Activated CD4-positive, alpha-beta T cell treated with anti-CD3 and anti-CD28 coated beads, Interleukin-2, Interleukin-4, amounts not matched to agents 100 ng/mL and 50 ng/mL, durations not matched to agents 16 hours and 8 hours (primary cell): Measurements from ENCODE around the gene TMPRSS9.
"Not testable (repeated sequence)": the region's sequence is repeated elsewhere in the genome, so short reads cannot be mapped to it uniquely, and the experiment has no call there.

Experiments used
- DNase-seq: peaks from one replicate; pipeline ENCODE4 v3.0.0-alpha.2; 2020; ENCODE audit warnings: low spot score

Gene TMPRSS9

DNA sequence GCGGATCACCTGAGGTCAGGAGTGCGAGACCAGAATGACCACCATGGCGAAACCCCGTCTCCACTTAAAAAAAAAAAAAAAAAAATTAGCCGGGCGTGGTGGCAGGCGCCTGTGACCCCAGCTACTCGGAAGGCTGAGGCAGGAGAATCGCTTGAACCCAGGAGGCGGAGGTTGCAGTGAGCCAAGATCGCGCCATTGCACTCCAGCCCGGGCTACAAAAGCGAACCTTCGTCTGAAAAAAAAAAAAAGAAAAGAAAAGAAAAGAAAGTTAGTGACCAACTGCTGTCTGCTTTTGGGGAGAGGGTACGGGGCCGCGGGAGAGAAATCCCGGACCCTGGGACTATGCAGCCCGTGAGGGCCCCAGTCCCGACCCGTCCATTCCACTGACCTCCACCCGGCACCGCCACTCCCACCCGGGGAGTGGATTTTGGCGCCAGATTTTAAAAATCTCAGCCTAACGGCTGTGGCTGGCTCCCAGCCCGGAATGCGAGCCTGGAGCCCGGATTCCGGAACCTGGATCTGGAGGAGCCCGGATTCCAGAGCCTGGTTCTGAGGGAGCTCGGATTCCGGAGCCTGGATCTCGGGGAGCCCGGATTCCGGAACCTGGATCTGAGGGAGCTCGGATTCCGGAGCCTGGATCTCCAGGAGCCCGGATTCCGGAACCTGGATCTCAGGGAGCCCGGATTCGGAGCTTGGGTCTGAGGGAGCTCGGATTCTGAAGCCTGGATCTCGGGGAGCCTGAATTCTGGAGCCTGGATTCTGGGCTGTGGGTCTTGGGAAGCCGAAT lies 102.8 kb downstream of the TMPRSS9 start:
- no peak for DNase-seq

- DNase-seq, result not testable (repeated sequence)
Observed at GRCh38 chr19:2463694-2464093, 103.6 kb downstream of the TMPRSS9 start.

- no peak for DNase-seq
Observed at GRCh38 chr19:2464389-2464788, 104.3 kb downstream of the TMPRSS9 start.

- no peak for DNase-seq
Observed at GRCh38 chr19:2468596-2468995, 108.5 kb downstream of the TMPRSS9 start.

GRCh38 chr19:2469102-2469914 lies 109.2 kb downstream of the TMPRSS9 start:
- DNase-seq, result peak; percentile 75

DNA sequence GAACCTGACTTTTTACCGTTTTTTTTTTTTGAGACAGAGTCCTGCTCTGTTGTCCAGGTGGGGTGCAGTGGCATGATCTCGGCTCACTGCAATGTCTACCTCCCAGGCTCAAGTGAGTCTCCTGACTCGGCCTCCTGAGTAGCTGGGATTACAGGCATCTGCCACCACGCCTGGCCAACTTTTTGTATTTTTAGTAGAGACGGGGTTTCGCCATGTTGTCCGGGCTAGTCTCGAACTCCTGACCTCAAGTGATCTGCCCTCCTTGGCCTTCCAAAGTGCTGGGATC lies 109.8 kb downstream of the TMPRSS9 start:
- not testable (repeated sequence) for DNase-seq

DNA sequence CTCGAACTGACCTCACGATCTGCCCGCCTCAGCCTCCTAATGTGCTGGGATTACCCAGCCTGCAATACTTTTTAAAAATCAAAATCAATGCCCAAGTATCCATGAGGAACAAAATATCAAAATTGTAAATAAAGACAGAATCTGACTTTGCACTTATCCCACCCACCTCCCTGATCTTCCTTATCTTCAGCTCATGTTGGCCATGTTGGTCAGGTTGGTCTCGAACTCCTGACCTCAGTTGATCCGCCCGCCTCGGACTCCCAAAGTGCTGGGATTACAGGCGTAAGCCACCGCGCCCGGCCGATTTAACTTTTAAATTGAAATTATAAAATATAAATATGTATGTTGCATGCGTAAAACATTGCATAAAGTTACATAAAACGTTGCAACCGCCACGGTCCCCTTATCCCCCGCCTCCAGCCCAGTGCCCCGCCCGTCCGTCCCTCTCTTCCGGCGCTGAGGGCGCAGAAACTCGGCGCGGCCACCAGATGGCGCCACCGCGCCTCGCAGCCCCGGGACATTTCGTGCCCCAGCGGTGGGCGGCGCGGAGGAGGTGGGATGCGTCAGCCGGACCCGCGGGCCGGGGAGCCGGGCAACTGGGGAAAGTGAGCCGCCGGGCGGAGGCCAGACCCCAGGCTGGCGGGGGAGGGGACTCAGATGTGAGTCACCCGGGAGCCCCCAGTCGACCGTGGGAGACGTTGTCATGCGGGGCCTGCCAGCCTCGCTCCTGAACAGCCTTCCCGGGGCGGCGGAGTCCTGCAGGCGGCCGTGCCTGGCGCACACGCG lies 114.4 kb downstream of the TMPRSS9 start:
- peak; percentile 84 for DNase-seq

DNA sequence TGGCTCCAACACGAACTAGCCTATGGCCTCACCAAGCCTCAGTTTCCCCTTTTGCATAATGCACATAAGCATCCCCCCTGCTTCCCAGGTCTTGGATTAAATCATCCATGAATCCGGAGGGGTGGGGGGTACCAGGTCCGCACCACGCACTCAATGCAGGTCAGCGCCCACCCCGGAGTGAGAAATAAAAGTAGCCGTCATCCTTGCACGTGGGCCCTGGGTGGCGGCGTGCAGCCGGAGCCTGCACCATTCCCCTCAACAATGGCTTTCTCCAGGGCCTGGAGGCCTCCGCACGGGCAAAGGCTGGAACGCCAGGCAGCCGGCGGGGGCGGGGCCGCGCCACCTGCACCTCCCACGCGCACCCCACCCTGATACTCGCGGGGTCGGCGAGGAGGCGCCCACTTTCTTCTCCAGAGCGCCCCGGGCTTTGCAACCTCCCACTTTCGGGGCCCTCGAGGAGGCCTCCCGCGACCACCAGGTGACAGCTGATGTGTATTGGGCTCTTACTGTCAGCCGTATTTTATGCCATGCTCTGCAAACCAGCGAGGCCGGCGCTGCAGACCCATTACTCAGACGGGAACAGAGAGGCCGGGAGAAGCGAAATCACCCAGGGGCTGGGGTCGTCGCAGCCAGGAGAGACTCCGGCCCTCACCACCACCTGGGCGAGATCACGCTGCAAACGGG lies 115.1 kb downstream of the TMPRSS9 start:
- peak; percentile 50 for DNase-seq
